Subcutaneous adipose tissue (tissue), 4 donors: Measurements from ENCODE around the gene HES4. TPM values are rescaled to one million over a fixed set of nuclear protein-coding genes. Genes with fewer than 3 reads are reported as not detected.

Experiments
- CTCF ChIP-seq: fragments of 450-650 bp; IDR thresholded peaks from one replicate; pipeline ENCODE4 v1.5.1; 2016; ENCODE audit warnings: low read depth, mild to moderate bottlenecking, control low read depth, antibody characterized with exemption, moderate library complexity
- total RNA-seq, 4 donors: library from RNA; depleted of rRNA; stranded (reverse); fragments of >200 nt; gene quantifications; one replicate each; pipeline ENCODE4 v1.1.0, GENCODE V29; 2016

Gene HES4
- total RNA-seq = 10 to 100 TPM in 1 of 4 donors, 1 to 10 TPM in 3; 6.4 to 12.8 (median 7.2) TPM

GRCh38 chr1:999725-1000356, at the start of gene HES4:
TSS of gene HES4 (minus strand) at chr1:1000097. CDS start at chr1:999973, 124 bp downstream.
- no peak for TF ChIP-seq CTCF

- TF ChIP-seq CTCF = no peak
These were observed 48.9 kb upstream of the HES4 start for GRCh38 chr1:1048765-1049164.

- TF ChIP-seq CTCF = no peak
These were observed 48.1 kb upstream of the HES4 start for GRCh38 chr1:1047963-1048362.

GRCh38 chr1:1047407-1047806, 47.5 kb upstream of the HES4 start:
- no peak for TF ChIP-seq CTCF

- no peak for TF ChIP-seq CTCF
These were observed 46.9 kb upstream of the HES4 start for GRCh38 chr1:1046767-1047166.

- no peak for TF ChIP-seq CTCF
These were observed 46.3 kb upstream of the HES4 start for GRCh38 chr1:1046243-1046642.

GRCh38 chr1:1045129-1045528, 45.2 kb upstream of the HES4 start:
- TF ChIP-seq CTCF = no peak
